NCI-H524 (cell line): ENCODE data around the gene RTCB.
"Not testable (repeated sequence)": the region's sequence is repeated elsewhere in the genome, so short reads cannot be mapped to it uniquely, and the experiment has no call there.

Source experiments
- DNase-seq, 2 experiments: peaks; one replicate each; lab custom pipeline; 2025; lab: John Stamatoyannopoulos, UW

Gene RTCB

GRCh38 chr22:32389685-32390084 is 22.4 kb downstream of the RTCB start:
- DNase-seq = peak in 1 of 2 experiments; percentile 11

- DNase-seq = no peak
Measured at GRCh38 chr22:32385681-32386080, 26.4 kb downstream of the RTCB start.

GRCh38 chr22:32380991-32381390 is 31.1 kb downstream of the RTCB start:
- no peak for DNase-seq

GRCh38 chr22:32378707-32379272 is 33.3 kb downstream of the RTCB start:
- DNase-seq = peak in 1 of 2 experiments; percentile 54

- no peak for DNase-seq
Measured at GRCh38 chr22:32376681-32377080, 35.4 kb downstream of the RTCB start.

GRCh38 chr22:32375678-32376450 is 36.2 kb downstream of the RTCB start:
- DNase-seq = no peak

- DNase-seq = peak in 1 of 2 experiments; percentile 53
Measured at GRCh38 chr22:32364210-32364609, 47.8 kb downstream of the RTCB start.

- no peak for DNase-seq
Measured at GRCh38 chr22:32361257-32361656, 50.8 kb downstream of the RTCB start.

GRCh38 chr22:32360096-32360495 is 52.0 kb downstream of the RTCB start:
- DNase-seq = not testable (repeated sequence)

- DNase-seq = not testable (repeated sequence)
Measured at GRCh38 chr22:32357567-32357966, 54.5 kb downstream of the RTCB start, which contains the start of gene RFPL3. TSS of gene RFPL3 (plus strand) at chr22:32357867. CDS start at chr22:32358072, 205 bp downstream.

- DNase-seq = peak in 1 of 2 experiments; percentile 57
Measured at GRCh38 chr22:32355760-32356159, 56.3 kb downstream of the RTCB start.

GRCh38 chr22:32354360-32355351 is 57.4 kb downstream of the RTCB start:
- DNase-seq = no peak

GRCh38 chr22:32353840-32354239 is 58.2 kb downstream of the RTCB start:
- no peak for DNase-seq

GRCh38 chr22:32353292-32353691 is 58.8 kb downstream of the RTCB start:
- DNase-seq = no peak

- no peak for DNase-seq
Measured at GRCh38 chr22:32352681-32353080, 59.4 kb downstream of the RTCB start.

GRCh38 chr22:32351875-32352274 is 60.2 kb downstream of the RTCB start:
- DNase-seq = not testable (repeated sequence)

- no peak for DNase-seq
Measured at GRCh38 chr22:32348031-32348611, 63.9 kb downstream of the RTCB start.

GRCh38 chr22:32343941-32344340 is 68.1 kb downstream of the RTCB start:
- DNase-seq = no peak

- DNase-seq = no peak
Measured at GRCh38 chr22:32342977-32343376, 69.1 kb downstream of the RTCB start.

GRCh38 chr22:32341122-32341740 is 70.8 kb downstream of the RTCB start:
- no peak for DNase-seq

GRCh38 chr22:32340411-32340810 is 71.6 kb downstream of the RTCB start:
- no peak for DNase-seq
